Gastrocnemius medialis (tissue), 4 donors: ENCODE results near the gene CSE1L. TPM values are rescaled to one million over a fixed set of nuclear protein-coding genes. Genes with fewer than 3 reads are reported as not detected.
"Not testable (repeated sequence)": the region's sequence is repeated elsewhere in the genome, so short reads cannot be mapped to it uniquely, and the experiment has no call there.

Experiments
- ATAC-seq, 2 donors: fragments of 150-250 bp; one replicate each; pipeline ENCODE4 v1.9.1; 2016
- DNase-seq, 2 donors: peaks; one replicate each; pipeline ENCODE4 v3.0.0-alpha.2; 2019
- H3K27ac ChIP-seq, 4 donors: fragments of 200-600 bp; sonication (generic); 1 replicate in 1 of 4; 2 replicates in 3 of 4; pipeline ENCODE4 v1.5.1; 2016 to 2018; ENCODE audit warnings: mild to moderate bottlenecking in 2 of 4, moderate library complexity in 1 of 4
- H3K27me3 ChIP-seq, 3 donors: fragments of 200-600 bp; sonication (generic) in 2 of 3; 1 replicate in 1 of 3; 2 replicates in 2 of 3; pipeline versions ENCODE4 v1.5.1 to v1.6.0; 2016 to 2019; ENCODE audit warnings: mild to moderate bottlenecking in 1 of 3, moderate library complexity in 1 of 3
- H3K36me3 ChIP-seq, 2 donors: fragments of 200-600 bp; sonication (generic) in 1 of 2; one replicate each; pipeline ENCODE4 v1.5.1; 2017 to 2018
- H3K4me1 ChIP-seq, 2 donors: fragments of 200-600 bp; sonication (generic) in 1 of 2; one replicate each; pipeline ENCODE4 v1.5.1; 2016 to 2017; ENCODE audit warnings: mild to moderate bottlenecking in 2 of 2
- H3K4me3 ChIP-seq, 4 donors: fragments of 200-600 bp; sonication (generic) in 3 of 4; 1 replicate in 1 of 4; 2 replicates in 3 of 4; pipeline ENCODE4 v1.5.1; 2016 to 2019; ENCODE audit warnings: mild to moderate bottlenecking in 2 of 4
- H3K9me3 ChIP-seq, 3 donors: fragments of 200-600 bp; sonication (generic) in 2 of 3; 1 replicate in 1 of 3; 2 replicates in 2 of 3; pipeline ENCODE4 v1.5.1; 2016 to 2019
- POLR2A ChIP-seq, 2 donors: fragments of 450-650 bp; IDR thresholded peaks; one replicate each; pipeline ENCODE4 v1.6.1; 2017; ENCODE audit warnings: antibody characterized with exemption in 2 of 2, mild to moderate bottlenecking in 2 of 2, moderate library complexity in 2 of 2
- in situ Hi-C, 4 donors: fragments of 200-750 bp; cut with MboI; loops; one replicate each; pipeline versions ENCODE4 v1.15.0 to v1.8.0; 2017; ENCODE audit warnings: low sequenced_read_pairs in 4 of 4
- intact Hi-C: fragments of 100-400 bp; cut with DNase I; formaldehyde crosslinking; loops from one replicate; pipeline ENCODE4 v1.15.1; 2023; ENCODE audit warnings: low total_unique reads
- total RNA-seq, 4 donors: library from RNA; depleted of rRNA; stranded (reverse); fragments of >200 nt; gene quantifications; one replicate each; pipeline versions ENCODE4 v1.1.0 to v1.2.3, GENCODE V29; 2016
- TF ChIP-seq, protein P1 (sequence below), 5 experiments: fragments of 450-650 bp in 3 of 5; fragments of 200-600 bp in 2 of 5; sonication (generic) in 2 of 5; IDR thresholded peaks in 4 of 5; conservative IDR thresholded peaks in 1 of 5; 1 replicate in 4 of 5; 2 replicates in 1 of 5; pipeline ENCODE4 v1.5.1; 2016 to 2019; ENCODE audit warnings: antibody characterized with exemption in 5 of 5, mild to moderate bottlenecking in 3 of 5, moderate library complexity in 3 of 5

Gene CSE1L
- total RNA-seq, 4 donors from 2014 or later = 44.0 to 59.6 (median 58.3) TPM

DNA sequence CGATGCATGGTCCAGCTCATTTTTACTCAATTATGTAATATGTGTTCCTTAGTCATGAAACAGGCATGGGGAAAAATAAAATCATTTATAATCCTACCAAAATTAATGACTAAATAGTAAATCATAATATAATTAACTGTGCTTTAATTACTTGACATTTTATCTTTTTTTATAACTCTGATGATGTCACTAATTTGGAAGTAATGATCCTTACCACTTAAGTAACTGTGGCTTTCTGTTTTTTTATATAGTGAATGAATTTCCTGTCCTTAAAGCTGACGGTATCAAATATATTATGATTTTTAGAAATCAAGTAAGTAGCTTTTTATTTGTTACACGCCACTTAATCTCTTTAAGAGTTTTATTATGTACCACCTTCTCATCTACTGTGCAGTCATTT, 32.2 kb downstream of the CSE1L start:
- intact Hi-C loops (no loop called here), in situ Hi-C loops (no loop called here)
- Histone ChIP-seq H3K36me3 (peaks cover 2 to 97% of the 10 kb centered on the region in 2 donors), H3K27me3 (no peaks in the 10 kb centered on the region), H3K27ac (no peak overlapping the region), H3K4me1 (no peaks in the 10 kb centered on the region), H3K4me3 (no peak overlapping the region), H3K9me3 (no peaks in the 10 kb centered on the region)
- DNase-seq (no peak), ATAC-seq (no peak)
- TF ChIP-seq POLR2A (IDR thresholded peaks at IDR 0.05) = no peak
- TF ChIP-seq, protein P1, sequence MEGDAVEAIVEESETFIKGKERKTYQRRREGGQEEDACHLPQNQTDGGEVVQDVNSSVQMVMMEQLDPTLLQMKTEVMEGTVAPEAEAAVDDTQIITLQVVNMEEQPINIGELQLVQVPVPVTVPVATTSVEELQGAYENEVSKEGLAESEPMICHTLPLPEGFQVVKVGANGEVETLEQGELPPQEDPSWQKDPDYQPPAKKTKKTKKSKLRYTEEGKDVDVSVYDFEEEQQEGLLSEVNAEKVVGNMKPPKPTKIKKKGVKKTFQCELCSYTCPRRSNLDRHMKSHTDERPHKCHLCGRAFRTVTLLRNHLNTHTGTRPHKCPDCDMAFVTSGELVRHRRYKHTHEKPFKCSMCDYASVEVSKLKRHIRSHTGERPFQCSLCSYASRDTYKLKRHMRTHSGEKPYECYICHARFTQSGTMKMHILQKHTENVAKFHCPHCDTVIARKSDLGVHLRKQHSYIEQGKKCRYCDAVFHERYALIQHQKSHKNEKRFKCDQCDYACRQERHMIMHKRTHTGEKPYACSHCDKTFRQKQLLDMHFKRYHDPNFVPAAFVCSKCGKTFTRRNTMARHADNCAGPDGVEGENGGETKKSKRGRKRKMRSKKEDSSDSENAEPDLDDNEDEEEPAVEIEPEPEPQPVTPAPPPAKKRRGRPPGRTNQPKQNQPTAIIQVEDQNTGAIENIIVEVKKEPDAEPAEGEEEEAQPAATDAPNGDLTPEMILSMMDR (IDR thresholded peaks at IDR 0.05 in 4 of 5, conservative IDR thresholded peaks at IDR 0.05 in 1 of 5) = no peak

DNA sequence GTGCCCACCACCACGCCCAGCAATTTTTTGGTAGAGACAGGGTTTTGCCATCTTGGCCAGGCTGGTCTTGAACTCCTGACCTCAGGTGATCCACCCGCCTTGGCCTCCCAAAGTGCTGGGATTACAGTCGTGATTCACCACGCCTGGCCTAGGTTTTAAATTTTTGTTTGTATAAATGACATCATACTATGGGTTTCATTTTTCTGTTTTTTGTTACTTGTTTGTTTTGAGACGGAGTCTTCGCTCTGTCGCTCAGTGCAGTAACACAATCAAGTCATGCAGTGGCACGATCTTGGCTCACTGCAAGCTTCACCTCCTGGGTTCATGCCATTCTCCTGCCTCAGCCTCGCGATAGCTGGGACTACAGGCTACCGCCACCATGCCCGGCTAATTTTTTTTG, 36.2 kb downstream of the CSE1L start:
- H3K4me3 ChIP-seq, H3K9me3 ChIP-seq, in situ Hi-C loops, H3K27ac ChIP-seq, ATAC-seq, intact Hi-C loops, DNase-seq, H3K27me3 ChIP-seq, H3K4me1 ChIP-seq: not testable (repeated sequence)
- H3K36me3 ChIP-seq = peaks cover 2 to 97% of the 10 kb centered on the region in 2 donors

DNA sequence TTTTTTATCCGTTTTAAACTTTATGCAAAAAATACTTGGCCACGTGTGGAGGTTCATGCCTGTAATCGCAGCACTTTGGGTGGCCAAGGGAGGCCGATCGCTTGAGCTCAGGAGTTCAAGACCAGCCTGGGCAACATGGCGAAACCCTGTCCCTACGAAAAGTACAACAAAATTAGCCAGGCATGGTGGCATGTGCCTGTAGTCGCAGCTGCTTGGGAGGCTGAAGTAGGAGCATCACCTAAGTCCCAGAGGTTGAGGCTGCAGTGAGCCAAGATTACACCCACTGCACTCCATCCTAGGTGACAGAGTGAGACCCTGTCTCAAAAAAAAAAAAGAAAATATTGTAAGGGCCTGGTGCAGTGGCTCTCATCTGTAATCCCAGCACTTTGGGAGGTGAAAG, 45.0 kb downstream of the CSE1L start:
- DNase-seq (no peak), ATAC-seq (no peak)
- Histone ChIP-seq H3K4me3 (no peak overlapping the region), H3K4me1 (no peaks in the 10 kb centered on the region), H3K27ac (no peak overlapping the region), H3K36me3 (peaks cover 0 to 96% of the 10 kb centered on the region in 2 donors), H3K27me3 (no peaks in the 10 kb centered on the region), H3K9me3 (no peaks in the 10 kb centered on the region)
- TF ChIP-seq, protein P1 (IDR thresholded peaks at IDR 0.05 in 4 of 5, conservative IDR thresholded peaks at IDR 0.05 in 1 of 5) = no peak
- TF ChIP-seq POLR2A (IDR thresholded peaks at IDR 0.05) = no peak
- intact Hi-C loops (no loop called here), in situ Hi-C loops (no loop called here)

DNA sequence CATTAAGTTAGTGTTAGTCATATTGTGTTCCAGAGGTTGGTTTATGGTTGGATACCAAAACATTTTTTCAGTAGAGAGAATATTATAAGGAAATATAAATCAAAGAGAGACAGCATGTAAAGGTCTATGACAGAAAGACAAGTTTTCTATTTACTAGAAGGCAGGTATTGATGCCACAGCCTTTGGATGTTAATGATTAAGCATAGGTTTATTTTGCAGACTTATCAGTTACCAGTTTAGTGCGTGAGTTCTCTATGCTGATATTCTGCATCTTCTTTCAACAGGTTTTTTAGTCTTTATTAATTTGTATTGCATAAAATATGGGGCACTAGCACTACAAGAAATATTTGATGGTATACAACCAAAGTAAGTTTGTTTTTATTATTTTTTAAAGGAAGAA, 45.6 kb downstream of the CSE1L start:
- Histone ChIP-seq H3K27me3 (no peaks in the 10 kb centered on the region), H3K9me3 (no peaks in the 10 kb centered on the region), H3K36me3 (peaks cover 0 to 97% of the 10 kb centered on the region in 2 donors), H3K27ac (no peak overlapping the region), H3K4me3 (no peak overlapping the region), H3K4me1 (no peaks in the 10 kb centered on the region)
- no peak for ATAC-seq
- in situ Hi-C loops (no loop called here), intact Hi-C loops (no loop called here)
- no peak for DNase-seq
- TF ChIP-seq, protein P1 (IDR thresholded peaks at IDR 0.05 in 4 of 5, conservative IDR thresholded peaks at IDR 0.05 in 1 of 5) = no peak
- no peak for TF ChIP-seq POLR2A (IDR thresholded peaks at IDR 0.05)

DNA sequence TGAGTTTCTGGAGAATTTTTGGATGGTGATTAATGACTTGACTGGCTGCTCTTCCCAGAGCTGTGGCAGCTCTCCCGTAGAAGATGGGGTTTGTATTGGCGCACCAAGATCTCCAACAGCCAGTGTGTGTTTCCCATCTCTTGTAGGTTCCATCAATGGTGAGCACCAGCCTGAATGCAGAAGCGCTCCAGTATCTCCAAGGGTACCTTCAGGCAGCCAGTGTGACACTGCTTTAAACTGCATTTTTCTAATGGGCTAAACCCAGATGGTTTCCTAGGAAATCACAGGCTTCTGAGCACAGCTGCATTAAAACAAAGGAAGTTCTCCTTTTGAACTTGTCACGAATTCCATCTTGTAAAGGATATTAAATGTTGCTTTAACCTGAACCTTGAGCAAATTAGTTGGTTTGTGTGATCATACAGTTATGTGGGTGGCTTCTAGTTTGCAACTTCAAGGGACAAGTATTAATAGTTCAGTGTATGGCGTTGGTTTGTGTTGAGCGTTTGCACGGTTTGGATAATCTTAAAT, 50.2 kb downstream of the CSE1L start:
- no peak overlapping the region for H3K4me3 ChIP-seq
- DNase-seq (no peak), ATAC-seq (no peak)
- H3K36me3 ChIP-seq = peaks cover 0 to 81% of the 10 kb centered on the region in 2 donors
- H3K27ac ChIP-seq = no peak overlapping the region
- no peaks in the 10 kb centered on the region for H3K27me3 ChIP-seq
- H3K4me1 ChIP-seq = no peaks in the 10 kb centered on the region
- H3K9me3 ChIP-seq = no peaks in the 10 kb centered on the region
- in situ Hi-C loops = no loop called here
- no peak for TF ChIP-seq POLR2A (IDR thresholded peaks at IDR 0.05)
- TF ChIP-seq, protein P1 (IDR thresholded peaks at IDR 0.05 in 4 of 5, conservative IDR thresholded peaks at IDR 0.05 in 1 of 5) = no peak
- intact Hi-C loops = no loop called here
